Smooth muscle cell of trachea (primary cell): ENCODE results near the gene DCAF6. TPM values are rescaled to one million over a fixed set of nuclear protein-coding genes. Genes with fewer than 3 reads are reported as not detected.

ENCODE experiments used
- total RNA-seq: library from RNA; depleted of rRNA; stranded (reverse); fragments of >200 nt; gene quantifications from 2 replicates; pipeline ENCODE4 v1.2.1, GENCODE V29; 2014

DCAF6 gene
- total RNA-seq, result 83.2 and 107 TPM in 2 replicates

DNA sequence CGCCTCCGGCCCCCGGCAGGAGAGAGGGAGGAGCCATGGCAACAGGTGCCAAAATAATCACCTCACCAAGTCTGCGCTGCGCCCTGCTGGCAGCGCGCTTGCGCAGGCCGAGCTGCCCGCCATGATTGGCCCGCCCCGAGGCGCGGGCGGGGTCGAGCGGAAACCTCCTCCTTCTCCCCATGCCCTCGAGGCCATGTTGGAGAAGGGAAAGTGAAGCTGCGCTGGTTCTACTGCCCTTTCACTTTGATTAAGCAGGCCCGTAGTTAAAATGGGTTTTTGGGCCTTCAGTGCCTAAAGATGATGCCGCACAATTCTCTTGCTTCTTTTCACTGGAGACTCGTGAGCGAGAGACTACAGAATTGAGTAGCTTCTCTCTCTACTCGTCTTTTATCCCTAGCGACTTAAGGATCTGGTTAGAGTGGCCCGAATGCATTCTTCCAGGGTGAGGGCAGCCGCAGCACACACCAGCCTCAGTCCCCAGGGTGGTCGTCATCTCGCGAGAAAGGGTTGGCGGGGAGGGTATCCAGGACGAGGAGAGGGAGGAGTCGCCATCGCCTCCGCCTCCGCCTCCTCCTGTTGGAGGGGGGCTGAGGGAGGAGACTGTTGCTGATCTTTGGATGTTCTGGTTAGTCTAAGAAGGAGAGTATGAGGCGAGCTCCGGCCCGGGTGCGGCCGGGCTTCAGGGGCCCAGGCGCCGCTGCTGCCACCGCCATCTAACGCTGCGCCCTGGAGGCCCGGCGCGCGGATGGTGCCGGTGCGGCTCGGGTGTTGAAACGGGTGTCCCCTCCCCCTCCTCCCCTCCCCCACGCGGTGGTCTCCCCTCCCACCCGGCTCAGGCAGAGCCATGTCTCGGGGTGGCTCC lies at the start of gene DCAF6:
Gene DCAF6 (plus strand): TSS at position 616 of the 862 bp plus-strand sequence. CDS start 229 bp downstream, at position 845.

GRCh38 chr1:167913895-167914496 lies 22.5 kb upstream of the DCAF6 start, which contains the start of gene ADCY10:
ADCY10 (minus strand) TSS chr1:167914134; CDS start chr1:167905140, 8,994 bp downstream.

DNA sequence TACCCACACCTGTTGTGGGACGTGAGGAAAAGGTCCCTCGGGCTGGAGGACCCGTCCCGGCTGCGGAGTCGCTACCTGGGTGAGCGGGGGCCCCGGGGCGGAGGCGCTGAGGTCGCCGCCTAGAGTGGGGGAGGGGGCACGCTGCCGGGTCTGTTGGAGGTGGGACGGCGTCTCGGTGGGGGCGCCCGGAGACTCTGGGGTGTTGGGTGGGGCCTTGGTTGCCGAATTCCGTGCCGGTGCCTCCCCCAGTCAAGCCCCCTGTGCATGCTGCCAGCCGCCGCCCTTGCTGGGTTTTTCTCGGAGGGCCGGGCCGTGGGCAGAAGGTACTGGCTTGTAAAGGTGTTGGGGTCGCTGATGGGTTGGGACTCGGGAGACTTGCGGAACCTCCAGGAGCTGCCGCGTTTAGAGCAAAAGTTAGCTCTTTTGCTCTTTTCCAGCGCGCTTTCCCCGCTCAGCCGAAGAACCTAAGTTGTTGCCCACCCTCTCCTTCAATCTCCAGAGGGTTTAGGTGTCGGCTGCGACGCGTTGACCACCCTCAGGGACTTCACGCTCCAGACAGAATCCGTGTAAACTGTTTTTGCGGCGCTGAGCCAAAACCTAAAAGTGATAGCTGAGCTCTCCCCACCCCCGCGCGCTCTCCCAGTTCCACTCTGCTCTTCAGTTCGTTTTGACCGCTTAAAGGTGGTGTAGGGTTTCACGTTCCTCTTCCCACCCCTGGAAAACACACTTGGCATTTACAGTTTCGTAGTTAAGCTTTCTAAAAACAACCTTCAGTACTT lies 636 bp downstream of the DCAF6 start, which contains the start of gene MPC2:
Gene MPC2 (minus strand): TSS at position 143 of the 779 bp plus-strand sequence. CDS start 1,231 bp downstream, outside the sequence.

Other genes with a start within 250 kb of the DCAF6 start
- gene MPZL1, start 214.7 kb upstream of the DCAF6 start, total RNA-seq, result 166 and 178 TPM in 2 replicates
- gene ADCY10, start 22.5 kb upstream of the DCAF6 start, total RNA-seq, result under 0.01 and 0.15 TPM in 2 replicates
- 38.2 and 47.6 TPM in 2 replicates for gene MPC2, start 389 bp downstream of the DCAF6 start, total RNA-seq
- gene GPR161, start 200.2 kb downstream of the DCAF6 start, total RNA-seq, result 15.3 and 26.8 TPM in 2 replicates
- 30.1 and 46.0 TPM in 2 replicates for gene TIPRL, start 242.3 kb downstream of the DCAF6 start, total RNA-seq